ENCODE measurements around the gene CD74.

DNA sequence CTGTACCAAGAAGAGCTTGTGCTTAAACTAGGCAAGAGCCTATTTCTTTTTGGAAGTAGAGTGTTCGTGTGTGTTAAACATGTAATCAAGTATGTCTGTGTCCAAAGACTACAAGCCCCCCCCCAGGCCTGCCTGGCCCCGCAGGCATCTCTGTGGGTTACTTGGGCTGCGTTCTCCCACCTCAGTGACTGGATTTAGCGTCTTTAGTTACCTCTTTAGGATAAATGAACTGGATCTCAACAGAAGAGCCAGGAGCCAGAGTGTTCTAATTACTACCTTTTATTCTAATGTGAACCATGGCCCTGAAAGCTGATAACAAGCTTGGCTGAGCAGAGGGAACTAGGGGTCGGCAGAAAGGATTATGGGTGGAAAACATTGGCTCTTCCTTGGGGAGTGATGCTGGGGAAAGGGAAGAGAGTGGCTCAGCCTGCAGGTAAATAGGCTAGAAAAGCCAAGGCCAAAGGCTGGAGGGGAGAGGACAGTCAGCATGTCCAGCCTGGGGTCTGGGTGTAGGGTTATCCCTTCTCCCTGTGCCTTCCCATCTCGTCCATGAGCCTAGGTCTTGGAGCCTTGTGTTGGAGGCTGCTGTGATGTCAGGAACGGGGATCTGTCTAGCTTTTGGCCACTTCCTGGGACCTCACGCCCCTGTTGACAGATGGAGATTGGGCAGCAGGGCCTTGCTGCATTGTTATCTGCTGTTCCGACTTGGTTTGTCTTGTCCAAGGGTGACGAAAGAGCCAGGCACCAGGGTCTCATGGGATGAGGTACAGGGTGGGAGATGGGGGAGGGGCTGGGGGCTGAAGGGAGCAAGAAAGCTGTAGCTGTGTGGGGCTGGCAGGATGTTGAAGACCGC, 11.1 kb downstream of the CD74 start:
- TF ChIP-seq, protein P1, sequence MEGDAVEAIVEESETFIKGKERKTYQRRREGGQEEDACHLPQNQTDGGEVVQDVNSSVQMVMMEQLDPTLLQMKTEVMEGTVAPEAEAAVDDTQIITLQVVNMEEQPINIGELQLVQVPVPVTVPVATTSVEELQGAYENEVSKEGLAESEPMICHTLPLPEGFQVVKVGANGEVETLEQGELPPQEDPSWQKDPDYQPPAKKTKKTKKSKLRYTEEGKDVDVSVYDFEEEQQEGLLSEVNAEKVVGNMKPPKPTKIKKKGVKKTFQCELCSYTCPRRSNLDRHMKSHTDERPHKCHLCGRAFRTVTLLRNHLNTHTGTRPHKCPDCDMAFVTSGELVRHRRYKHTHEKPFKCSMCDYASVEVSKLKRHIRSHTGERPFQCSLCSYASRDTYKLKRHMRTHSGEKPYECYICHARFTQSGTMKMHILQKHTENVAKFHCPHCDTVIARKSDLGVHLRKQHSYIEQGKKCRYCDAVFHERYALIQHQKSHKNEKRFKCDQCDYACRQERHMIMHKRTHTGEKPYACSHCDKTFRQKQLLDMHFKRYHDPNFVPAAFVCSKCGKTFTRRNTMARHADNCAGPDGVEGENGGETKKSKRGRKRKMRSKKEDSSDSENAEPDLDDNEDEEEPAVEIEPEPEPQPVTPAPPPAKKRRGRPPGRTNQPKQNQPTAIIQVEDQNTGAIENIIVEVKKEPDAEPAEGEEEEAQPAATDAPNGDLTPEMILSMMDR (IDR thresholded peaks at IDR 0.05 in 8 of 11, conservative IDR thresholded peaks at IDR 0.05 in 3 of 11) = no peak
- no peak for TF ChIP-seq POLR2A (IDR thresholded peaks at IDR 0.05)
- TF ChIP-seq POLR2AphosphoS5 (IDR thresholded peaks at IDR 0.05) = peak in 2 of 3 donors; percentile 64 to 75
